GM19023 (cell line): ENCODE measurements around the gene ATG101.

ENCODE experiments used
- ATAC-seq: cut with Tn5 transposase; IDR thresholded peaks from one replicate; pipeline ENCODE4 v1.9.1; 2021; ENCODE audit warnings: mild to moderate bottlenecking, moderate library complexity; ENCODE audit not compliant: unreplicated experiment

Gene ATG101

GRCh38 chr12:52079576-52080402 lies 10.0 kb downstream of the ATG101 start, which contains the start of gene SMIM41:
TSS of gene SMIM41 (plus strand) at chr12:52079704. CDS start at chr12:52079780, 76 bp downstream.
- ATAC-seq: no peak

- no peak for ATAC-seq
Measured at GRCh38 chr12:52080403-52081251, 10.8 kb downstream of the ATG101 start.

GRCh38 chr12:52081263-52081733 lies 11.5 kb downstream of the ATG101 start:
- peak; percentile 69 for ATAC-seq

GRCh38 chr12:52082026-52082668 lies 12.4 kb downstream of the ATG101 start:
- no peak for ATAC-seq

GRCh38 chr12:52082669-52082987 lies 12.8 kb downstream of the ATG101 start:
- ATAC-seq: no peak

GRCh38 chr12:52082988-52083637 lies 13.3 kb downstream of the ATG101 start:
- no peak for ATAC-seq

- no peak for ATAC-seq
Measured at GRCh38 chr12:52083638-52083996, 13.8 kb downstream of the ATG101 start.

- ATAC-seq: no peak
Measured at GRCh38 chr12:52084491-52085231, 14.9 kb downstream of the ATG101 start.

- no peak for ATAC-seq
Measured at GRCh38 chr12:52085682-52086180, 16.0 kb downstream of the ATG101 start.

- ATAC-seq: no peak
Measured at GRCh38 chr12:52086366-52086765, 16.6 kb downstream of the ATG101 start.

- ATAC-seq: no peak
Measured at GRCh38 chr12:52086944-52087835, 17.4 kb downstream of the ATG101 start.

- ATAC-seq: peak; percentile 75
Measured at GRCh38 chr12:52087961-52088820, 18.4 kb downstream of the ATG101 start.

- ATAC-seq: no peak
Measured at GRCh38 chr12:52089491-52089890, 19.7 kb downstream of the ATG101 start.

GRCh38 chr12:52090291-52090690 lies 20.5 kb downstream of the ATG101 start:
- no peak for ATAC-seq

- no peak for ATAC-seq
Measured at GRCh38 chr12:52091061-52091460, 21.3 kb downstream of the ATG101 start.

- no peak for ATAC-seq
Measured at GRCh38 chr12:52091869-52092268, 22.1 kb downstream of the ATG101 start.

GRCh38 chr12:52093346-52093745 lies 23.6 kb downstream of the ATG101 start:
- no peak for ATAC-seq
